ENCODE results near the gene FTCD.

- no peak for TF ChIP-seq CTCF (IDR thresholded peaks at IDR 0.05)
- TF ChIP-seq POLR2A (IDR thresholded peaks at IDR 0.05), result no peak
These were observed 39.8 kb downstream of the FTCD start for GRCh38 chr21:46115441-46116188.
